GM18870 (cell line): ENCODE data around the gene TOM1L2.
"Not testable (repeated sequence)": the region's sequence is repeated elsewhere in the genome, so short reads cannot be mapped to it uniquely, and the experiment has no call there.

ENCODE experiments used
- ATAC-seq: cut with Tn5 transposase; IDR thresholded peaks from one replicate; pipeline ENCODE4 v1.9.1; 2021; ENCODE audit warnings: moderate library complexity; ENCODE audit not compliant: unreplicated experiment

The TOM1L2 gene

DNA sequence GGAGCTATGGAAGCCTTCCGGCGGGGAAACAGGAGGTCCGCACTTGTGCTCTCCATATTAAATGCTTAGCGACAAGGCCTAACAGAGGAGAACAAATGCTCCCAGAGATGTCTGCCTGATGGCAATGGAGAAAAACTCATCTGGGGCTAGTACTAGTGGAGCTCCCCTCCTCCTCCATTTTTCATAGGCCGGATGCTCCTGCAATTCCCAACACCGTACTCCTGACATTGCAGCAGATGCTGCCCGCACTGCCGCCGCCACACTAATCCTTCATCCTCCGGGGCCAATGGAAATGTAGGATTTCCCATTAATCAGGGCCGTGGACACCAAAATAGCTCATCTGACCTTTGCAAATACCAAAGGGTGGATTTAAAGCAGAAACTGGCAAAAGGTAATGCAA, 27.5 kb downstream of the TOM1L2 start:
- no peak for ATAC-seq

DNA sequence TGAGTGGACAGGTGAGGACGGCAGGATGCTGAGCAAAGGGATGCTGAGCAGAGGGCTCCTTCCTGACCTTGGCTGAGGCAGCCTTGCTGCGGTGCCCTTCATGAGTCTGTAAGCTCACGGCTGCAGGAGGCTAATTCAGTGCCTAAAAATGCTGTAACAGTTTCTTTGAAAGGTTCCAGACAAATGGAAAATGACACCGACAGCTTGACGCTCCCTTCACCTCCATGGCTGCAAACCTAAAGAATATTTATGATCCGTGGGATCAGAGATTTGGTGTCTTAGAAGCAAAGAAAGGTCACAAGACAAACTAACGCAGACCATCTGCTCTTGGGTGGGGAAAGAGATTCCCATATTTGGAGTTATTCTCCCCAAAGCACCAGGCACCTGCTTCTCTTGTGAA, 28.0 kb downstream of the TOM1L2 start:
- no peak for ATAC-seq

DNA sequence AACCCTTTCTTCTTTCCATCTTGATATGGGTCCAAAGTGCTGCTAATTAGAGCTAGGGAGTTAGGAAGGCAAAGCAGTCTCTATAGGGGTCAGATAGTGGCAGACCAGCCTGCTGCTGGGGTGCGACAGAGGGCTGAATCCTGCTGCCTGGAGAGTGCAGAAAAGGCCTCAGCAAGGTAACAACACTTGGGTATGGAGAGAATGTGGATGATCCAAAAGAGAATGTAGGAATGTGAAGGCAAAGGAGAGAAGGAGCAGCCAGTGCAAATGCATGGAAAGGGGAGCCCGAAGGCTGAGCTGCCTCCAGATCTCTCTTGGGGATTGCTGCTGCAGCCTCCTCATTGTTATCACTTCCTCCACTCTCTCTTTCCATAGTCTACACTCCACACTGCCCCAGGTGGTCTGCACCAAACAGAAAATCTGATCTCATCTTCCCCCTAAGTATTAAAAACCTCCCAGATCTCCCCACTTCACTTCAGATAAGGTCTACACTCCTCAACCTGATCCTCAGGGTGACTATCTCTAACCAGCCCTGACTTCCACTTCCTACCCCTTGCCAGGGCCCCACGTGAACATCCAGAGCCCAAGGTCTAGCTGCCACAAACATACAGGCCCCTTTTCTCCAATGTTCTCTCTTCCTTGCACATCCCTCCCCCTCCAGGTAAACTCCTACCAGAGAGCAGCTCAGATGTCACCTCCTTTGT, 28.8 kb downstream of the TOM1L2 start:
- no peak for ATAC-seq

- ATAC-seq, result no peak
Measured at GRCh38 chr17:17942846-17943245, 29.4 kb downstream of the TOM1L2 start.

DNA sequence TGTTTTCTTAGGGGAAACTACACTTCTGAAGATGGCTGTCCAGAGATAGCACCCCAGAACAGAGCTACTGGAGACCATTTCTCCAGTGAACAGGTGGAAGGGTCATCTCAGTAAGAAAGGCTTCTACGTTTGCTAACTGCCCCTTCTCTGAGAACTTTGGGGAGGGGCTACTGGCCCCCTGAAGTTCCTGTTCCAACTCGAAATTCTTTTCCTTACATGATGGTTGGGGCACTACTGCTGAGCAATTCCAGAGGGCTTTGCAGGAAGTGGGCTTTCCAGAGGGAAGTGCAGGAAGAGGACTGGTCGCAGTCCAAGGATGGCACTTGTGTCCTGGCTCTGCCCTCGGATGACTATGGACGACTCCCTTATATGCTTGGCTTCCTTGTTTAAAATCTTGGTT, 31.2 kb downstream of the TOM1L2 start:
- no peak for ATAC-seq

GRCh38 chr17:17940441-17940911, 31.7 kb downstream of the TOM1L2 start:
- ATAC-seq, result no peak

DNA sequence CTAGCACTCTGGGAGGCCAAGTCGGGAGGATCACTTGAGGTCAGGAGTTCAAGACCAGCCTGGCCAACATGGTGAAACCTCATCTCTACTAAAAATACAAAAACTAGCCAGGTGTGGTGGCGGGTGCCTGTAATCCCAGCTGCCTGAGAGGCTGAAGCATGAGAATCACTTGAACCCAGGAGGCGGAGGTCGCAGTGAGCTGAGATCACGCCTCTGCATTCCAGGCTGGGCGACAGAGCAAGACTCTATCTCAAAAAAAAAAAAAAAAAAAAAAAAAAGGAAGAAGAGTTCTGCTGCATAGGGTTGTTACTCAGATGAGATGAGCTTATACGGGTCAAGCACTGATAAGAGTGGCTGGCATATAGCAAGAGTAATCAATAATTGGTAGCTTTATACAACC, 32.3 kb downstream of the TOM1L2 start:
- not testable (repeated sequence) for ATAC-seq

- no peak for ATAC-seq
Measured at GRCh38 chr17:17938388-17939107, 33.7 kb downstream of the TOM1L2 start.

DNA sequence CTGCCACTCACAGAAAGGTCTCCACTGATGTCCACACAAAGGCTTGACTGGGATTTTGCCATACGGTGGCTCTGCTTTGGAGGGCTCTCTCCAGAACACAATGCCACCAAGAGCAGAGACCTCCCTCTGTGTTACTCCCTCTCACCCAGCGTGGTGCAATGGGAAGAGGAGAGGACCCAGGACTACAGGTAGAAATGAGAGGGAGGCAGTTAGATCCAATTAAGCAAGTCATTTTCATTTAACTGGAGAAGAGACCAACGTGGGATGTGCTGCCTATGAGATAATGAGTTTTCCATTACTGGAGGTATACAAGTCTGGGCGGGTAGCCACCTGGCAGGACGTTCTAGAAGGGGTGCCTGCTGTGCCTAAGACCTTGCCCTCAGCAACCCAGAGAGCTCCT, 34.2 kb downstream of the TOM1L2 start:
- no peak for ATAC-seq

- no peak for ATAC-seq
Measured at GRCh38 chr17:17937201-17937853, 34.9 kb downstream of the TOM1L2 start.

GRCh38 chr17:17935321-17936271, 36.6 kb downstream of the TOM1L2 start:
- ATAC-seq, result no peak

DNA sequence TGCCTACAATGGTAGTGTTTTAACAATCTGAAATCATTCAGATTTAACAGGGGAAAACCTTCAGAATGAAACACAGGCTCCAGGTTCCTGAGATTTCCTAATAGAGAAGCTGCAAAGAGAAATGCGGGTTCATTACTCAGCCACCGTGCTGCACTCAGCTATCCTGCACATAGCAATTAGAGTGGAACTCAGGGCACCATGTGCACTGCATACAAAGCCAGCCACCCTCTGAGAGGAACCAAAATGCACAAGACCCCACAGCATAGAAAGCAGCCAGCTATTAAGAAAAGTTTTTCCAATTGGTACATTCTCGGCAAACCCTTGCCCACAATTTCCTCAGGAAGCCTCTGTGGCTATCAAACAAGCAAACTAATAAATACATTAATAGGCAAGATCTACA, 37.4 kb downstream of the TOM1L2 start:
- no peak for ATAC-seq

- no peak for ATAC-seq
Measured at GRCh38 chr17:17934214-17934613, 38.0 kb downstream of the TOM1L2 start.

DNA sequence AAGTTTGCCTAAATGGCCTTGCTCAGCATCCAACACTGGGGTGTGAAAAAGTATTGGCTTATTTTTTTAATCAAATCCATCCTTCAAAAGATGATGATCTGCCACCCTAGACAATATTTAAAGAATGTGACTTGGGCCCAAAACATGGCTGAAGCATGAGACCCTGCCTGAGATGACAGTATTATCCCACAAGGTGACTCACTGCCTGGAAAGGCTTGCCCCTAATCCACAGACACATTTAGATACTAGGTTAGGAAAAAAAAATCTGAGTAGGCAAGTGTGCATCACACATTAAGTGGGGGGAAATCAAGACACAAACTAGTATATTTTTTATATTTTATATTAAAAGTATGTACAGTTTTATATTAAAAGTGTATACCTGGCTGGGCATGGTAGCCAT, 38.4 kb downstream of the TOM1L2 start:
- no peak for ATAC-seq

DNA sequence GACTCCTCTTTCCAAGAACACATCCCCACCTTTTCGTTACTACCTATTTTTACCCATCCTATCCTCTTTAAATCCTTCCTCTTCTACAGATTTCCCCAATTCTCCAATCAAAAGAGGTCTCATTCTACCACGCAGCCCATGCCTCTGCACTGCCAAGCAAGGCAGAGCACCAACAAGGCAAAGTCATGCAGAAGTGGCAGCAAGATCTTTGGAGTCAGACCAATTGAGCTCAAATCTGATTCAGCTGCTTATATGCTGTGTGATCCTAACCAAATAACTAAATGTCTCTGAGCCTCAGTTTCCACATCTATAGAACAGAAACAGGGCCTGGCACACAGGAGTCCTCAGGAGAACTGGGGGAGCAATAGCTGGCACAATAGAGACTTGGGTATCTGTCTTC, 41.0 kb downstream of the TOM1L2 start:
- ATAC-seq, result no peak

GRCh38 chr17:17930674-17931073, 41.5 kb downstream of the TOM1L2 start:
- ATAC-seq, result no peak

DNA sequence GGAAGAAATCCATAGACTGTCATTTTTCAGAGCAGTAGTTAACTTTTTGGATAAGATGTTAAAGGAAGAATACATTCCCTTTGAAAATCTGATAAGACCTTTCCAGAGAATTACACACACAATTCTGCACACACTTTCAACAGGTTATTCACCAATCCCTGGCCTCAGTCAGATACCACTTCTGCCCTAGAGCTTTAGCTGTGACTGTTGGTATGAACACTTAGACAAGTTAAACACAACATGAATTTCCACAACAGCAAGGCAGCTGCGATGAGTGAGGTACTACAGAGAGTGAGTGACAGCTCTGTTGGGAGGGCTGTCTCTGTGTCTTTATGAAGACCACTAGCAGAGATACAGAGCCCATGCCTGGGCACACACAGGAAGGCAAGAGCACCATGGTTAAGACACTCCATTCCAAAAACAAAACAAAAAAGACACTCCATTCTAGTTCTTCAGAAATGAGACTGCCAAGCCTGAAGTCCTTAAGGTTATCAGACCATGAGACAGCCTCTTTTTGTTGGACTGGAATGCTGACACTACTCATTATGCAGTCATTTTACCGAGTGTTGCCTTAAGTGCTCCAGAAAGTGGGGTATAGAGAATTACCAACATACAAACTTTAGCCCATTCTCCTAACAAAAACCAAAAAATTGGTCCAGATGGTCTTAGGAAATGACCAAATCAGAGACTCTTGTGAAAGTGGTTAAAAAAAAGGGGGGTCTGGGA, 42.4 kb downstream of the TOM1L2 start:
- ATAC-seq, result no peak

- ATAC-seq, result no peak
Measured at GRCh38 chr17:17928398-17929287, 43.6 kb downstream of the TOM1L2 start.

- ATAC-seq, result no peak
Measured at GRCh38 chr17:17926840-17927449, 45.3 kb downstream of the TOM1L2 start.
